GM23338 (cell line): Measurements from ENCODE around the gene SULT1C2. TPM values are rescaled to one million over a fixed set of nuclear protein-coding genes. Genes with fewer than 3 reads are reported as not detected.

Source experiments
- ATAC-seq: fragments of 200-7000 bp; cut with Tn5 transposase; 3 replicates; pipeline ENCODE4 v1.9.1; 2020
- DNase-seq: peaks from one replicate; pipeline ENCODE4 v3.0.0-alpha.2; 2015; ENCODE audit warnings: low spot score
- H2AFZ ChIP-seq: fragments of 200-600 bp; sonication (generic); 2 replicates; pipeline ENCODE4 v1.8.0; 2016; ENCODE audit warnings: antibody characterized with exemption, mild to moderate bottlenecking, moderate library complexity
- H3F3A ChIP-seq: fragments of 200-600 bp; sonication (generic); replicated peaks from 2 replicates; pipeline ENCODE4 v1.8.0; 2017; ENCODE audit warnings: antibody characterized with exemption, mixed run types, low read depth
- H3K27ac ChIP-seq: fragments of 200-600 bp; sonication (generic); 2 replicates; pipeline ENCODE4 v1.6.1; 2016; ENCODE audit warnings: low read depth
- H3K27me3 ChIP-seq: fragments of 200-600 bp; sonication (generic); 2 replicates; pipeline ENCODE4 v1.8.0; 2016; ENCODE audit warnings: mild to moderate bottlenecking, mixed run types, moderate library complexity; ENCODE audit not compliant: insufficient read depth
- H3K36me3 ChIP-seq: fragments of 200-600 bp; sonication (generic); 2 replicates; pipeline ENCODE4 v1.8.0; 2016; ENCODE audit warnings: mild to moderate bottlenecking; ENCODE audit not compliant: insufficient read depth
- H3K4me1 ChIP-seq: fragments of 200-600 bp; sonication (generic); 2 replicates; pipeline ENCODE4 v1.8.0; 2016; ENCODE audit warnings: mild to moderate bottlenecking, moderate library complexity; ENCODE audit not compliant: insufficient read depth
- H3K4me2 ChIP-seq: fragments of 200-600 bp; sonication (generic); 2 replicates; pipeline ENCODE4 v1.7.1; 2017; ENCODE audit warnings: mixed run types
- H3K4me3 ChIP-seq: fragments of 200-600 bp; sonication (generic); 2 replicates; pipeline ENCODE4 v1.6.1; 2016; ENCODE audit warnings: mixed run types
- H3K79me2 ChIP-seq: fragments of 200-600 bp; sonication (generic); replicated peaks from 2 replicates; pipeline ENCODE4 v1.8.0; 2017; ENCODE audit warnings: mild to moderate bottlenecking; ENCODE audit not compliant: insufficient read depth
- H3K9me2 ChIP-seq: fragments of 200-600 bp; sonication (generic); 2 replicates; pipeline ENCODE4 v1.8.0; 2017; ENCODE audit not compliant: insufficient read depth
- H4K20me1 ChIP-seq: fragments of 200-600 bp; sonication (generic); replicated peaks from 2 replicates; pipeline ENCODE4 v1.8.0; 2017; ENCODE audit warnings: mild to moderate bottlenecking; ENCODE audit not compliant: insufficient read depth
- H3K27ac Mint-ChIP-seq: 2 replicates; pipeline ENCODE4 v1.8.0; 2020; ENCODE audit warnings: inconsistent platforms, mild to moderate bottlenecking, moderate library complexity, mixed read lengths
- H3K27me3 Mint-ChIP-seq: 3 replicates; pipeline ENCODE4 v1.8.0; 2022; ENCODE audit warnings: low read depth, mild to moderate bottlenecking, moderate library complexity, mixed read lengths, inconsistent platforms; ENCODE audit not compliant: insufficient read depth, poor library complexity
- H3K36me3 Mint-ChIP-seq: 3 replicates; pipeline ENCODE4 v1.8.0; 2021; ENCODE audit warnings: low read depth, mild to moderate bottlenecking, inconsistent platforms, moderate library complexity, mixed read lengths
- H3K4me1 Mint-ChIP-seq: 3 replicates; pipeline ENCODE4 v1.8.0; 2020; ENCODE audit warnings: mild to moderate bottlenecking, inconsistent platforms, mixed read lengths
- H3K4me3 Mint-ChIP-seq: 3 replicates; pipeline ENCODE4 v1.8.0; 2021; ENCODE audit warnings: moderate library complexity, mild to moderate bottlenecking, inconsistent platforms, mixed read lengths
- H3K9me3 Mint-ChIP-seq: 3 replicates; pipeline ENCODE4 v1.8.0; 2020; ENCODE audit warnings: moderate library complexity, mild to moderate bottlenecking, inconsistent platforms, mixed read lengths
- CREB1 ChIP-seq: fragments of 250-450 bp; sonication (Bioruptor Pico); IDR thresholded peaks from 2 replicates; pipeline ENCODE4 v1.5.0; 2020; ENCODE audit warnings: low read depth, mild to moderate bottlenecking, moderate library complexity
- EZH2 ChIP-seq: fragments of 200-600 bp; sonication (generic); IDR thresholded peaks from one replicate; pipeline ENCODE4 v1.8.0; 2017; ENCODE audit warnings: antibody characterized with exemption, mild to moderate bottlenecking, low read depth; ENCODE audit not compliant: unreplicated experiment
- EZH2phosphoT487 ChIP-seq: fragments of 200-600 bp; sonication (generic); IDR thresholded peaks from one replicate; pipeline ENCODE4 v1.8.1; 2018; ENCODE audit warnings: antibody characterized with exemption; ENCODE audit not compliant: unreplicated experiment
- JUNB ChIP-seq: IDR thresholded peaks from one replicate; pipeline ENCODE4 v1.6.1; 2016; ENCODE audit warnings: antibody characterized with exemption; ENCODE audit not compliant: unreplicated experiment
- NANOG ChIP-seq: IDR thresholded peaks from 2 replicates; pipeline ENCODE4 v1.6.1; 2016; ENCODE audit warnings: antibody characterized with exemption, borderline replicate concordance
- POLR2AphosphoS5 ChIP-seq: IDR thresholded peaks from 2 replicates; pipeline ENCODE4 v1.6.1; 2016; ENCODE audit warnings: antibody characterized with exemption, low read depth
- STAT1 ChIP-seq: IDR thresholded peaks from one replicate; pipeline ENCODE4 v1.6.1; 2016; ENCODE audit warnings: antibody characterized with exemption; ENCODE audit not compliant: unreplicated experiment
- ZNF114 ChIP-seq: fragments of 250-450 bp; sonication (Bioruptor Pico); IDR thresholded peaks from 2 replicates; pipeline ENCODE4 v1.5.0; 2020; ENCODE audit warnings: mild to moderate bottlenecking, moderate library complexity
- ZNF331 ChIP-seq: fragments of 250-450 bp; sonication (Bioruptor Pico); IDR thresholded peaks from 2 replicates; pipeline ENCODE4 v1.5.0; 2020; ENCODE audit warnings: low read depth, mild to moderate bottlenecking, moderate library complexity
- polyA plus RNA-seq: library from polyadenylated mRNA; unstranded; fragments of >200 nt; fragmentation: Nextera tagmentation; extraction: Ambion mirVana; gene quantifications from 2 replicates; pipeline ENCODE4 v1.2.1, GENCODE V29; 2016
- total RNA-seq: library from RNA; depleted of rRNA; stranded (reverse); fragments of >200 nt; shearing (Covaris generic); gene quantifications from 2 replicates; pipeline ENCODE4 v1.2.3, GENCODE V29; 2014
- TF ChIP-seq, protein P1 (sequence below): fragments of 250-450 bp; sonication (Bioruptor Pico); IDR thresholded peaks from 2 replicates; pipeline ENCODE4 v1.5.0; 2020; ENCODE audit warnings: mild to moderate bottlenecking, moderate library complexity
- TF ChIP-seq, protein P2 (sequence below): IDR thresholded peaks from 2 replicates; pipeline ENCODE4 v1.6.1; 2016; ENCODE audit warnings: antibody characterized with exemption
- TF ChIP-seq, protein P3 (sequence below): IDR thresholded peaks from one replicate; pipeline ENCODE4 v1.6.1; 2018; ENCODE audit warnings: antibody characterized with exemption; ENCODE audit not compliant: unreplicated experiment
- TF ChIP-seq, protein P4 (sequence below), 2 experiments: fragments of 200-600 bp in 1 of 2; sonication (generic) in 1 of 2; conservative IDR thresholded peaks; 2 replicates each; pipeline versions ENCODE4 v1.5.1 to v1.6.1; 2016 to 2017; ENCODE audit warnings: antibody characterized with exemption in 2 of 2, low read depth in 2 of 2, mild to moderate bottlenecking in 2 of 2, moderate library complexity in 1 of 2

The SULT1C2 gene
- total and polyA plus RNA-seq, 2 experiments from 2014 or later, result 0.69 to 1.9 TPM

DNA sequence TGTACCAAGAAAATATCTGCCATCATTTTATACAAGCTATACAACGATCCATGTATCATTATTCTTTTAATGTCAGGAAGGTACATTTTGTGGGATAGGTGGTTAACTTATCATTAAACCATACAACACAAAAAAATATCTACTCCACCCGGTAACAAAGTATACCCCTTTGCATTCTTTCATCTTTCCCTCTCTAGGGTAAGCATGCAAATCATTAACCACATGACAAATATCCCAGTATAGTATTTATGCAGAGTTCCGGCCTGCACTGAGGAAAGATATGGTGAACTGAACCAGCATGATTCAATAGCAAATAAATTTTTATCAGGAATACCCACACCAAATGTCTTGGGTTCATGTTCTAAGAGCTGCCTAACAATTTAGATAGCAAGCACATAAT is 22.5 kb upstream of the SULT1C2 start:
- H3F3A ChIP-seq, result no peaks in the 10 kb centered on the region
- no peaks in the 10 kb centered on the region for H4K20me1 ChIP-seq
- no peak for ATAC-seq
- TF ChIP-seq JUNB (no peak), POLR2AphosphoS5 (no peak), EZH2 (no peak), ZNF331 (no peak), EZH2phosphoT487 (no peak), ZNF114 (CRISPR knock-in tag) (no peak), NANOG (no peak), CREB1 (no peak), STAT1 (no peak)
- TF ChIP-seq, protein P1, sequence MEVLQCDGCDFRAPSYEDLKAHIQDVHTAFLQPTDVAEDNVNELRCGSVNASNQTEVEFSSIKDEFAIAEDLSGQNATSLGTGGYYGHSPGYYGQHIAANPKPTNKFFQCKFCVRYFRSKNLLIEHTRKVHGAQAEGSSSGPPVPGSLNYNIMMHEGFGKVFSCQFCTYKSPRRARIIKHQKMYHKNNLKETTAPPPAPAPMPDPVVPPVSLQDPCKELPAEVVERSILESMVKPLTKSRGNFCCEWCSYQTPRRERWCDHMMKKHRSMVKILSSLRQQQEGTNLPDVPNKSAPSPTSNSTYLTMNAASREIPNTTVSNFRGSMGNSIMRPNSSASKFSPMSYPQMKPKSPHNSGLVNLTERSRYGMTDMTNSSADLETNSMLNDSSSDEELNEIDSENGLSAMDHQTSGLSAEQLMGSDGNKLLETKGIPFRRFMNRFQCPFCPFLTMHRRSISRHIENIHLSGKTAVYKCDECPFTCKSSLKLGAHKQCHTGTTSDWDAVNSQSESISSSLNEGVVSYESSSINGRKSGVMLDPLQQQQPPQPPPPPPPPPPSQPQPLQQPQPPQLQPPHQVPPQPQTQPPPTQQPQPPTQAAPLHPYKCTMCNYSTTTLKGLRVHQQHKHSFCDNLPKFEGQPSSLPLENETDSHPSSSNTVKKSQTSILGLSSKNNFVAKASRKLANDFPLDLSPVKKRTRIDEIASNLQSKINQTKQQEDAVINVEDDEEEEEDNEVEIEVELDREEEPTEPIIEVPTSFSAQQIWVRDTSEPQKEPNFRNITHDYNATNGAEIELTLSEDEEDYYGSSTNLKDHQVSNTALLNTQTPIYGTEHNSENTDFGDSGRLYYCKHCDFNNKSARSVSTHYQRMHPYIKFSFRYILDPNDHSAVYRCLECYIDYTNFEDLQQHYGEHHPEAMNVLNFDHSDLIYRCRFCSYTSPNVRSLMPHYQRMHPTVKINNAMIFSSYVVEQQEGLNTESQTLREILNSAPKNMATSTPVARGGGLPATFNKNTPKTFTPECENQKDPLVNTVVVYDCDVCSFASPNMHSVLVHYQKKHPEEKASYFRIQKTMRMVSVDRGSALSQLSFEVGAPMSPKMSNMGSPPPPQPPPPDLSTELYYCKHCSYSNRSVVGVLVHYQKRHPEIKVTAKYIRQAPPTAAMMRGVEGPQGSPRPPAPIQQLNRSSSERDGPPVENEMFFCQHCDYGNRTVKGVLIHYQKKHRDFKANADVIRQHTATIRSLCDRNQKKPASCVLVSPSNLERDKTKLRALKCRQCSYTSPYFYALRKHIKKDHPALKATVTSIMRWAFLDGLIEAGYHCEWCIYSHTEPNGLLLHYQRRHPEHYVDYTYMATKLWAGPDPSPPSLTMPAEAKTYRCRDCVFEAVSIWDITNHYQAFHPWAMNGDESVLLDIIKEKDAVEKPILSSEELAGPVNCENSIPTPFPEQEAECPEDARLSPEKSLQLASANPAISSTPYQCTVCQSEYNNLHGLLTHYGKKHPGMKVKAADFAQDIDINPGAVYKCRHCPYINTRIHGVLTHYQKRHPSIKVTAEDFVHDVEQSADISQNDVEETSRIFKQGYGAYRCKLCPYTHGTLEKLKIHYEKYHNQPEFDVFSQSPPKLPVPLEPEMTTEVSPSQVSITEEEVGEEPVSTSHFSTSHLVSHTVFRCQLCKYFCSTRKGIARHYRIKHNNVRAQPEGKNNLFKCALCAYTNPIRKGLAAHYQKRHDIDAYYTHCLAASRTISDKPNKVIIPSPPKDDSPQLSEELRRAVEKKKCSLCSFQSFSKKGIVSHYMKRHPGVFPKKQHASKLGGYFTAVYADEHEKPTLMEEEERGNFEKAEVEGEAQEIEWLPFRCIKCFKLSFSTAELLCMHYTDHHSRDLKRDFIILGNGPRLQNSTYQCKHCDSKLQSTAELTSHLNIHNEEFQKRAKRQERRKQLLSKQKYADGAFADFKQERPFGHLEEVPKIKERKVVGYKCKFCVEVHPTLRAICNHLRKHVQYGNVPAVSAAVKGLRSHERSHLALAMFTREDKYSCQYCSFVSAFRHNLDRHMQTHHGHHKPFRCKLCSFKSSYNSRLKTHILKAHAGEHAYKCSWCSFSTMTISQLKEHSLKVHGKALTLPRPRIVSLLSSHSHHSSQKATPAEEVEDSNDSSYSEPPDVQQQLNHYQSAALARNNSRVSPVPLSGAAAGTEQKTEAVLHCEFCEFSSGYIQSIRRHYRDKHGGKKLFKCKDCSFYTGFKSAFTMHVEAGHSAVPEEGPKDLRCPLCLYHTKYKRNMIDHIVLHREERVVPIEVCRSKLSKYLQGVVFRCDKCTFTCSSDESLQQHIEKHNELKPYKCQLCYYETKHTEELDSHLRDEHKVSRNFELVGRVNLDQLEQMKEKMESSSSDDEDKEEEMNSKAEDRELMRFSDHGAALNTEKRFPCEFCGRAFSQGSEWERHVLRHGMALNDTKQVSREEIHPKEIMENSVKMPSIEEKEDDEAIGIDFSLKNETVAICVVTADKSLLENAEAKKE, result no peak
- TF ChIP-seq, protein P2, sequence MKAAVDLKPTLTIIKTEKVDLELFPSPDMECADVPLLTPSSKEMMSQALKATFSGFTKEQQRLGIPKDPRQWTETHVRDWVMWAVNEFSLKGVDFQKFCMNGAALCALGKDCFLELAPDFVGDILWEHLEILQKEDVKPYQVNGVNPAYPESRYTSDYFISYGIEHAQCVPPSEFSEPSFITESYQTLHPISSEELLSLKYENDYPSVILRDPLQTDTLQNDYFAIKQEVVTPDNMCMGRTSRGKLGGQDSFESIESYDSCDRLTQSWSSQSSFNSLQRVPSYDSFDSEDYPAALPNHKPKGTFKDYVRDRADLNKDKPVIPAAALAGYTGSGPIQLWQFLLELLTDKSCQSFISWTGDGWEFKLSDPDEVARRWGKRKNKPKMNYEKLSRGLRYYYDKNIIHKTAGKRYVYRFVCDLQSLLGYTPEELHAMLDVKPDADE, result no peak
- TF ChIP-seq, protein P3, sequence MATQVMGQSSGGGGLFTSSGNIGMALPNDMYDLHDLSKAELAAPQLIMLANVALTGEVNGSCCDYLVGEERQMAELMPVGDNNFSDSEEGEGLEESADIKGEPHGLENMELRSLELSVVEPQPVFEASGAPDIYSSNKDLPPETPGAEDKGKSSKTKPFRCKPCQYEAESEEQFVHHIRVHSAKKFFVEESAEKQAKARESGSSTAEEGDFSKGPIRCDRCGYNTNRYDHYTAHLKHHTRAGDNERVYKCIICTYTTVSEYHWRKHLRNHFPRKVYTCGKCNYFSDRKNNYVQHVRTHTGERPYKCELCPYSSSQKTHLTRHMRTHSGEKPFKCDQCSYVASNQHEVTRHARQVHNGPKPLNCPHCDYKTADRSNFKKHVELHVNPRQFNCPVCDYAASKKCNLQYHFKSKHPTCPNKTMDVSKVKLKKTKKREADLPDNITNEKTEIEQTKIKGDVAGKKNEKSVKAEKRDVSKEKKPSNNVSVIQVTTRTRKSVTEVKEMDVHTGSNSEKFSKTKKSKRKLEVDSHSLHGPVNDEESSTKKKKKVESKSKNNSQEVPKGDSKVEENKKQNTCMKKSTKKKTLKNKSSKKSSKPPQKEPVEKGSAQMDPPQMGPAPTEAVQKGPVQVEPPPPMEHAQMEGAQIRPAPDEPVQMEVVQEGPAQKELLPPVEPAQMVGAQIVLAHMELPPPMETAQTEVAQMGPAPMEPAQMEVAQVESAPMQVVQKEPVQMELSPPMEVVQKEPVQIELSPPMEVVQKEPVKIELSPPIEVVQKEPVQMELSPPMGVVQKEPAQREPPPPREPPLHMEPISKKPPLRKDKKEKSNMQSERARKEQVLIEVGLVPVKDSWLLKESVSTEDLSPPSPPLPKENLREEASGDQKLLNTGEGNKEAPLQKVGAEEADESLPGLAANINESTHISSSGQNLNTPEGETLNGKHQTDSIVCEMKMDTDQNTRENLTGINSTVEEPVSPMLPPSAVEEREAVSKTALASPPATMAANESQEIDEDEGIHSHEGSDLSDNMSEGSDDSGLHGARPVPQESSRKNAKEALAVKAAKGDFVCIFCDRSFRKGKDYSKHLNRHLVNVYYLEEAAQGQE, result no peak
- TF ChIP-seq, protein P4, sequence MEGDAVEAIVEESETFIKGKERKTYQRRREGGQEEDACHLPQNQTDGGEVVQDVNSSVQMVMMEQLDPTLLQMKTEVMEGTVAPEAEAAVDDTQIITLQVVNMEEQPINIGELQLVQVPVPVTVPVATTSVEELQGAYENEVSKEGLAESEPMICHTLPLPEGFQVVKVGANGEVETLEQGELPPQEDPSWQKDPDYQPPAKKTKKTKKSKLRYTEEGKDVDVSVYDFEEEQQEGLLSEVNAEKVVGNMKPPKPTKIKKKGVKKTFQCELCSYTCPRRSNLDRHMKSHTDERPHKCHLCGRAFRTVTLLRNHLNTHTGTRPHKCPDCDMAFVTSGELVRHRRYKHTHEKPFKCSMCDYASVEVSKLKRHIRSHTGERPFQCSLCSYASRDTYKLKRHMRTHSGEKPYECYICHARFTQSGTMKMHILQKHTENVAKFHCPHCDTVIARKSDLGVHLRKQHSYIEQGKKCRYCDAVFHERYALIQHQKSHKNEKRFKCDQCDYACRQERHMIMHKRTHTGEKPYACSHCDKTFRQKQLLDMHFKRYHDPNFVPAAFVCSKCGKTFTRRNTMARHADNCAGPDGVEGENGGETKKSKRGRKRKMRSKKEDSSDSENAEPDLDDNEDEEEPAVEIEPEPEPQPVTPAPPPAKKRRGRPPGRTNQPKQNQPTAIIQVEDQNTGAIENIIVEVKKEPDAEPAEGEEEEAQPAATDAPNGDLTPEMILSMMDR (conservative IDR thresholded peaks at IDR 0.05; ENCODE audit: low read depth in 2 of 2), result no peak
- H3K4me3 ChIP-seq, result no peak overlapping the region
- no peaks in the 10 kb centered on the region for H3K79me2 ChIP-seq
- Mint-ChIP-seq H3K9me3 (peaks cover 13% of the 10 kb centered on the region), H3K4me1 (peaks cover 3% of the 10 kb centered on the region; the same call in 1 of the 3 replicates), H3K27me3 (peaks cover 2% of the 10 kb centered on the region), H3K4me3 (no peak overlapping the region), H3K36me3 (peaks cover 4% of the 10 kb centered on the region), H3K27ac (no peak overlapping the region)
- DNase-seq, result no peak
- H3K4me2 ChIP-seq, result no peak overlapping the region
- H3K4me1 ChIP-seq, result peaks cover 4% of the 10 kb centered on the region; the same call in 1 of the 2 replicates
- H3K36me3 ChIP-seq, result no peaks in the 10 kb centered on the region
- no peaks in the 10 kb centered on the region for H3K27me3 ChIP-seq
- H3K27ac ChIP-seq, result no peak overlapping the region
- H3K9me2 ChIP-seq, result peaks cover 3% of the 10 kb centered on the region
- H2AFZ ChIP-seq, result no peak overlapping the region
